RKO (cell line): ENCODE results near the gene SEC23B.
"Not testable (repeated sequence)": the region's sequence is repeated elsewhere in the genome, so short reads cannot be mapped to it uniquely, and the experiment has no call there.

Source experiments
- DNase-seq: peaks from one replicate; pipeline ENCODE4 v3.0.0-alpha.2; 2016; ENCODE audit warnings: low spot score

SEC23B gene

GRCh38 chr20:18526761-18527160 is 19.0 kb downstream of the SEC23B start:
- DNase-seq, result not testable (repeated sequence)

GRCh38 chr20:18527339-18527738 is 19.6 kb downstream of the SEC23B start:
- DNase-seq, result no peak

- DNase-seq, result peak; percentile 85
These were observed 20.1 kb downstream of the SEC23B start for GRCh38 chr20:18527836-18528235.

- DNase-seq, result no peak
These were observed 21.3 kb downstream of the SEC23B start for GRCh38 chr20:18529041-18529440.

GRCh38 chr20:18532626-18533025 is 24.9 kb downstream of the SEC23B start:
- no peak for DNase-seq

- no peak for DNase-seq
These were observed 25.8 kb downstream of the SEC23B start for GRCh38 chr20:18533491-18533890.

GRCh38 chr20:18533978-18534644 is 26.4 kb downstream of the SEC23B start:
- DNase-seq, result no peak

GRCh38 chr20:18537651-18538050 is 29.9 kb downstream of the SEC23B start:
- peak; percentile 50 for DNase-seq

GRCh38 chr20:18541741-18542140 is 34.0 kb downstream of the SEC23B start:
- peak; percentile 67 for DNase-seq

GRCh38 chr20:18543216-18543615 is 35.5 kb downstream of the SEC23B start:
- no peak for DNase-seq

GRCh38 chr20:18543932-18544331 is 36.2 kb downstream of the SEC23B start:
- DNase-seq, result no peak

GRCh38 chr20:18545566-18545965 is 37.8 kb downstream of the SEC23B start:
- no peak for DNase-seq

- no peak for DNase-seq
These were observed 40.7 kb downstream of the SEC23B start for GRCh38 chr20:18548465-18548864.

GRCh38 chr20:18553746-18554145 is 46.0 kb downstream of the SEC23B start:
- no peak for DNase-seq

GRCh38 chr20:18566892-18567738 is 59.4 kb downstream of the SEC23B start, which contains the start of gene SMIM26:
SMIM26 (plus strand) TSS chr20:18567432; CDS start chr20:18567479, 47 bp downstream.
- DNase-seq, result peak; percentile 96

- no peak for DNase-seq
These were observed 60.0 kb downstream of the SEC23B start for GRCh38 chr20:18567739-18568091.

- DNase-seq, result no peak
These were observed 63.3 kb downstream of the SEC23B start for GRCh38 chr20:18571009-18571408.

- no peak for DNase-seq
These were observed 63.8 kb downstream of the SEC23B start for GRCh38 chr20:18571578-18571977.

- no peak for DNase-seq
These were observed 70.2 kb downstream of the SEC23B start for GRCh38 chr20:18577942-18578341.

GRCh38 chr20:18578581-18578980 is 70.8 kb downstream of the SEC23B start:
- DNase-seq, result no peak

GRCh38 chr20:18580012-18580411 is 72.3 kb downstream of the SEC23B start:
- DNase-seq, result no peak

- DNase-seq, result peak; percentile 83
These were observed 77.4 kb downstream of the SEC23B start for GRCh38 chr20:18585134-18585533.
